ENCODE data around the gene GPR39. TPM values are rescaled to one million over a fixed set of nuclear protein-coding genes. Genes with fewer than 3 reads are reported as not detected.

Gene GPR39
- total RNA-seq, 3 donors from 2014 or later (not counting 1 experiment from before 2014, with no cell fraction given), result not detected

GRCh38 chr2:132581991-132582738 is 165.6 kb downstream of the GPR39 start:
- Histone ChIP-seq H3K9me3 (ENCODE audit: control insufficient read depth, insufficient read depth, low read length) (no peaks in the 10 kb centered on the region), H3K36me3 (ENCODE audit: control insufficient read depth, insufficient read depth, low read length) (no peaks in the 10 kb centered on the region), H3K27me3 (ENCODE audit: control insufficient read depth, insufficient read depth, low read length) (no peaks in the 10 kb centered on the region), H3K4me1 (ENCODE audit: control insufficient read depth, insufficient read depth, low read length) (no peaks in the 10 kb centered on the region), H3K27ac (ENCODE audit: low read length) (no peak overlapping the region), H3K4me3 (ENCODE audit: low read length) (no peak overlapping the region)
- H3K27me3 Mint-ChIP-seq (ENCODE audit: low read depth in 2 of 2), result no peaks in the 10 kb centered on the region
- no peak for ATAC-seq
- no peak overlapping the region for H3K4me3 Mint-ChIP-seq
- H3K9me3 Mint-ChIP-seq, result peaks cover 5 to 6% of the 10 kb centered on the region in 2 donors
- intact Hi-C loops (cut with micrococcal nuclease), result no loop called here
- H3K27ac Mint-ChIP-seq, result no peak overlapping the region
- no peaks in the 10 kb centered on the region for H3K36me3 Mint-ChIP-seq
- 76% methylated on average over 9 of the region's 9 CpGs for WGBS (ENCODE audit: insufficient coverage)
- DNase-seq, result no peak
- TF ChIP-seq, protein P1, sequence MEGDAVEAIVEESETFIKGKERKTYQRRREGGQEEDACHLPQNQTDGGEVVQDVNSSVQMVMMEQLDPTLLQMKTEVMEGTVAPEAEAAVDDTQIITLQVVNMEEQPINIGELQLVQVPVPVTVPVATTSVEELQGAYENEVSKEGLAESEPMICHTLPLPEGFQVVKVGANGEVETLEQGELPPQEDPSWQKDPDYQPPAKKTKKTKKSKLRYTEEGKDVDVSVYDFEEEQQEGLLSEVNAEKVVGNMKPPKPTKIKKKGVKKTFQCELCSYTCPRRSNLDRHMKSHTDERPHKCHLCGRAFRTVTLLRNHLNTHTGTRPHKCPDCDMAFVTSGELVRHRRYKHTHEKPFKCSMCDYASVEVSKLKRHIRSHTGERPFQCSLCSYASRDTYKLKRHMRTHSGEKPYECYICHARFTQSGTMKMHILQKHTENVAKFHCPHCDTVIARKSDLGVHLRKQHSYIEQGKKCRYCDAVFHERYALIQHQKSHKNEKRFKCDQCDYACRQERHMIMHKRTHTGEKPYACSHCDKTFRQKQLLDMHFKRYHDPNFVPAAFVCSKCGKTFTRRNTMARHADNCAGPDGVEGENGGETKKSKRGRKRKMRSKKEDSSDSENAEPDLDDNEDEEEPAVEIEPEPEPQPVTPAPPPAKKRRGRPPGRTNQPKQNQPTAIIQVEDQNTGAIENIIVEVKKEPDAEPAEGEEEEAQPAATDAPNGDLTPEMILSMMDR (IDR thresholded peaks at IDR 0.05), result no peak
- no peaks in the 10 kb centered on the region for H3K4me1 Mint-ChIP-seq

DNA sequence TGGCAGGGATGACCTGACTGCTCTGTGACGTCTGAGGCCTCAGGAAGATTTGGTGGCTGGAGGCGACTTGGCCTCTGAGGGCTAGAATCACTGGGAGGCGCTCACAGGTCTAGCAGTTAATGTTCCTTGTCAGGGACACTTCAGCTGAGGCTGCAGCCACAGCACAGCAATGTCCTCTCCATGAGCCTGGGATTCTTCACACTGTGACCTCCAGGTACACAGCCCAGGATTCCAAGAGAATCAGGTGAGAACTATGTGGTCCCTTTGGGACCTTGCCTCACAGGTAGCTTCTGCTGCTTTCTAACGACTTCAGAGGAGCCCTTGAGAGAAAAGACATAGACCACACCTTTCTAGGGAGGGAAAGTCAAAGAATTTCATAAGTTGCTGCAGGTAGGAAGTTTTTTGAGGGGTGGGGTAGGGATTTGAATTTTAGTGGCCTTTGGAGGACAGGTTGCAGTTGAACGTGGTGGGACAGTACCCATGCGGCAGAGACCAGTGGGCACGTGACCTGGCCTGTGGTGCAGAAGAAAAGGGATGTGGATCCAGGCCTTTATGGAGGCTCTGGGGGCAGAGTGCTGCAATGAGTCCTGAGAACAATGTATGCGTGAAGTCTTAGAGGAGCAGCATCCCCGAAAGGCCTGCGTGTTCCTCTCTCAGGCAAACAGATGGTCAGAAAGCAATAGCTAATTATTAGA is 167.2 kb downstream of the GPR39 start:
- H3K27me3 ChIP-seq (ENCODE audit: control insufficient read depth, insufficient read depth, low read length), result no peaks in the 10 kb centered on the region
- H3K4me1 Mint-ChIP-seq, result no peaks in the 10 kb centered on the region
- DNase-seq, result no peak
- 88% methylated on average over 10 of the region's 10 CpGs for WGBS (ENCODE audit: insufficient coverage)
- no peaks in the 10 kb centered on the region for H3K36me3 ChIP-seq (ENCODE audit: control insufficient read depth, insufficient read depth, low read length)
- TF ChIP-seq, protein P1 (IDR thresholded peaks at IDR 0.05), result no peak
- no peak overlapping the region for H3K27ac Mint-ChIP-seq
- no peak overlapping the region for H3K4me3 Mint-ChIP-seq
- no peaks in the 10 kb centered on the region for H3K9me3 ChIP-seq (ENCODE audit: control insufficient read depth, insufficient read depth, low read length)
- ATAC-seq, result no peak
- no peak overlapping the region for H3K4me3 ChIP-seq (ENCODE audit: low read length)
- no peaks in the 10 kb centered on the region for H3K36me3 Mint-ChIP-seq
- peaks cover 4 to 7% of the 10 kb centered on the region in 2 donors for H3K9me3 Mint-ChIP-seq
- no peaks in the 10 kb centered on the region for H3K27me3 Mint-ChIP-seq (ENCODE audit: low read depth in 2 of 2)
- intact Hi-C loops (cut with micrococcal nuclease), result no loop called here
- H3K4me1 ChIP-seq (ENCODE audit: control insufficient read depth, insufficient read depth, low read length), result no peaks in the 10 kb centered on the region
- no peak overlapping the region for H3K27ac ChIP-seq (ENCODE audit: low read length)

DNA sequence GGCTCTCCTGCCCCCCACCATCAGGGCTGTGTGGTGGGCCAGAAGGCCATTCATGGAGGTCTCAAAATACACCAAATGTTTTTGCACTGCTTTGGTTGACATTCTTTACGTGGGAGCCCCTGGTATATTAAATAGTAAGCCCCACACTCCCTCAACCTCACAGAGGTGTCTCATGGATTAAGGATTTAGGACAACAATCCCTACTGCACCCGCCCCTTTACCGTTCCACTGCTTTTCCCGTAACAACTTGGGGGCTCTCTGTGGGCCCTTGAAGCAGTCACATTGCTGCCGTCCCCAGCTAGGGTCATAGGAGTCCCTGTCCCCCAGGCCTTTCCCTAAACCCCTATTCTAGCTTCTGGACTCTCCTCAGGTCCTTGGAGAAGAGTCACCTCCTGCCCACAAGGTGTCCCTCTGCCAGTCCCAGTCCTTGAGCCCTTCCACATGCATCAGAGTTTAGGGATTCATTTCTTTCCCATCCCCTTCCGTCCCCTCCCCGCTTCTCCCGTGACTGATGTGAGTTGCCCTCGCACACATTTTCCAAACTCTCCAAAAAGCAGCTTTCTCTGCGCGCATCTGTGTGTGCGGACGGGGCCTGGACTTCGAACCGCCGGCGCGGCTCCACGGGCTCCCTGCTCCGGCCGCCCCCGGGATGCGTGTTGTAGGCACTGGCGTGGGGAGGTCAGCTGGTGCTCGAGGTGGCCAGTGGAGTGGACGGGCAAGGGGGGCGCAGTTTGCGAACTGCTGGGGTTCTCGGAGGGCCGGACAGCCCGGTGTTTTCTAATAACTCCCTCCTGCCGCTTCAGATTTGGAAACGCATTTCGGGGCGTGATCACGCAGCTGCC is 168.6 kb downstream of the GPR39 start:
- 93% methylated on average over 36 of the region's 36 CpGs for whole genome bisulfite sequencing (ENCODE audit: insufficient coverage)

More for the DNA sequence above, 168.6 kb downstream of the GPR39 start:
- Histone ChIP-seq H3K9me3 (ENCODE audit: control insufficient read depth, insufficient read depth, low read length) (no peaks in the 10 kb centered on the region), H3K36me3 (ENCODE audit: control insufficient read depth, insufficient read depth, low read length) (no peaks in the 10 kb centered on the region), H3K4me3 (ENCODE audit: low read length) (no peak overlapping the region), H3K27me3 (ENCODE audit: control insufficient read depth, insufficient read depth, low read length) (no peaks in the 10 kb centered on the region), H3K27ac (ENCODE audit: low read length) (no peak overlapping the region), H3K4me1 (ENCODE audit: control insufficient read depth, insufficient read depth, low read length) (no peaks in the 10 kb centered on the region)
- no peak overlapping the region for H3K4me3 Mint-ChIP-seq
- H3K27me3 Mint-ChIP-seq (ENCODE audit: low read depth in 2 of 2), result no peaks in the 10 kb centered on the region
- peaks cover 3 to 5% of the 10 kb centered on the region in 2 donors for H3K9me3 Mint-ChIP-seq
- DNase-seq (no peak), ATAC-seq (no peak)
- no peak overlapping the region for H3K27ac Mint-ChIP-seq
- intact Hi-C loops (cut with micrococcal nuclease), result no loop called here
- TF ChIP-seq, protein P1 (IDR thresholded peaks at IDR 0.05), result no peak
- H3K36me3 Mint-ChIP-seq, result no peaks in the 10 kb centered on the region
- no peaks in the 10 kb centered on the region for H3K4me1 Mint-ChIP-seq

Measured in natural killer cell (primary cell).